GM23338 (cell line): ENCODE measurements around the gene LRP1B.

Source experiments
- EZH2 ChIP-seq: fragments of 200-600 bp; sonication (generic); IDR thresholded peaks from one replicate; pipeline ENCODE4 v1.8.0; 2017; ENCODE audit warnings: antibody characterized with exemption, mild to moderate bottlenecking, low read depth; ENCODE audit not compliant: unreplicated experiment
- POLR2AphosphoS5 ChIP-seq: IDR thresholded peaks from 2 replicates; pipeline ENCODE4 v1.6.1; 2016; ENCODE audit warnings: antibody characterized with exemption, low read depth
- ZNF114 ChIP-seq: fragments of 250-450 bp; sonication (Bioruptor Pico); IDR thresholded peaks from 2 replicates; pipeline ENCODE4 v1.5.0; 2020; ENCODE audit warnings: mild to moderate bottlenecking, moderate library complexity
- ZNF331 ChIP-seq: fragments of 250-450 bp; sonication (Bioruptor Pico); IDR thresholded peaks from 2 replicates; pipeline ENCODE4 v1.5.0; 2020; ENCODE audit warnings: low read depth, mild to moderate bottlenecking, moderate library complexity
- TF ChIP-seq, protein P1 (sequence below), 2 experiments: fragments of 200-600 bp in 1 of 2; sonication (generic) in 1 of 2; conservative IDR thresholded peaks; 2 replicates each; pipeline versions ENCODE4 v1.5.1 to v1.6.1; 2016 to 2017; ENCODE audit warnings: antibody characterized with exemption in 2 of 2, low read depth in 2 of 2, mild to moderate bottlenecking in 2 of 2, moderate library complexity in 1 of 2
- TF ChIP-seq, protein P2 (sequence below): IDR thresholded peaks from one replicate; pipeline ENCODE4 v1.6.1; 2018; ENCODE audit warnings: antibody characterized with exemption; ENCODE audit not compliant: unreplicated experiment
- TF ChIP-seq, protein P3 (sequence below): fragments of 250-450 bp; sonication (Bioruptor Pico); IDR thresholded peaks from 2 replicates; pipeline ENCODE4 v1.5.0; 2020; ENCODE audit warnings: mild to moderate bottlenecking, moderate library complexity

DNA sequence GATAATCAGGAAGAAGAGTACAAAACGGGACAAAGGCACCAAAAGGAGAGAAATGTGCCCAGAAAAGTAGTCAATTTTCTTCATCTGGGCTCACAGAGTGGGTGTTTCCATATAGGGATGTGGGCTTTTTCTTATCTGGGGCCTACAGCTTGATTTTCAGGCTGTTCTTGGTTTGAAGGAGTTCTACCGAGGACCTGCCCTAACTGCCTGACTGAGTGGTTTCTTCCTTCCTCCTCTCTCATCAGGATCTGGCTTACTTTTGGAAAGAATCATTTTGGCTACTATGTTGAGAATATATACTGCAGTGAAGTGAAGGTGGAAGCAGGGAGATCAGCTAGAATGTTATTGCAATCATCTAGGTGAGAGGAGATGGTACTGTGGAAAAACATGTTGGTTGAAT is 316.7 kb downstream of the LRP1B start:
- TF ChIP-seq ZNF331 (no peak), POLR2AphosphoS5 (no peak), EZH2 (no peak), ZNF114 (CRISPR knock-in tag) (no peak)
- TF ChIP-seq, protein P1, sequence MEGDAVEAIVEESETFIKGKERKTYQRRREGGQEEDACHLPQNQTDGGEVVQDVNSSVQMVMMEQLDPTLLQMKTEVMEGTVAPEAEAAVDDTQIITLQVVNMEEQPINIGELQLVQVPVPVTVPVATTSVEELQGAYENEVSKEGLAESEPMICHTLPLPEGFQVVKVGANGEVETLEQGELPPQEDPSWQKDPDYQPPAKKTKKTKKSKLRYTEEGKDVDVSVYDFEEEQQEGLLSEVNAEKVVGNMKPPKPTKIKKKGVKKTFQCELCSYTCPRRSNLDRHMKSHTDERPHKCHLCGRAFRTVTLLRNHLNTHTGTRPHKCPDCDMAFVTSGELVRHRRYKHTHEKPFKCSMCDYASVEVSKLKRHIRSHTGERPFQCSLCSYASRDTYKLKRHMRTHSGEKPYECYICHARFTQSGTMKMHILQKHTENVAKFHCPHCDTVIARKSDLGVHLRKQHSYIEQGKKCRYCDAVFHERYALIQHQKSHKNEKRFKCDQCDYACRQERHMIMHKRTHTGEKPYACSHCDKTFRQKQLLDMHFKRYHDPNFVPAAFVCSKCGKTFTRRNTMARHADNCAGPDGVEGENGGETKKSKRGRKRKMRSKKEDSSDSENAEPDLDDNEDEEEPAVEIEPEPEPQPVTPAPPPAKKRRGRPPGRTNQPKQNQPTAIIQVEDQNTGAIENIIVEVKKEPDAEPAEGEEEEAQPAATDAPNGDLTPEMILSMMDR (conservative IDR thresholded peaks at IDR 0.05; ENCODE audit: low read depth in 2 of 2), result no peak
- TF ChIP-seq, protein P2, sequence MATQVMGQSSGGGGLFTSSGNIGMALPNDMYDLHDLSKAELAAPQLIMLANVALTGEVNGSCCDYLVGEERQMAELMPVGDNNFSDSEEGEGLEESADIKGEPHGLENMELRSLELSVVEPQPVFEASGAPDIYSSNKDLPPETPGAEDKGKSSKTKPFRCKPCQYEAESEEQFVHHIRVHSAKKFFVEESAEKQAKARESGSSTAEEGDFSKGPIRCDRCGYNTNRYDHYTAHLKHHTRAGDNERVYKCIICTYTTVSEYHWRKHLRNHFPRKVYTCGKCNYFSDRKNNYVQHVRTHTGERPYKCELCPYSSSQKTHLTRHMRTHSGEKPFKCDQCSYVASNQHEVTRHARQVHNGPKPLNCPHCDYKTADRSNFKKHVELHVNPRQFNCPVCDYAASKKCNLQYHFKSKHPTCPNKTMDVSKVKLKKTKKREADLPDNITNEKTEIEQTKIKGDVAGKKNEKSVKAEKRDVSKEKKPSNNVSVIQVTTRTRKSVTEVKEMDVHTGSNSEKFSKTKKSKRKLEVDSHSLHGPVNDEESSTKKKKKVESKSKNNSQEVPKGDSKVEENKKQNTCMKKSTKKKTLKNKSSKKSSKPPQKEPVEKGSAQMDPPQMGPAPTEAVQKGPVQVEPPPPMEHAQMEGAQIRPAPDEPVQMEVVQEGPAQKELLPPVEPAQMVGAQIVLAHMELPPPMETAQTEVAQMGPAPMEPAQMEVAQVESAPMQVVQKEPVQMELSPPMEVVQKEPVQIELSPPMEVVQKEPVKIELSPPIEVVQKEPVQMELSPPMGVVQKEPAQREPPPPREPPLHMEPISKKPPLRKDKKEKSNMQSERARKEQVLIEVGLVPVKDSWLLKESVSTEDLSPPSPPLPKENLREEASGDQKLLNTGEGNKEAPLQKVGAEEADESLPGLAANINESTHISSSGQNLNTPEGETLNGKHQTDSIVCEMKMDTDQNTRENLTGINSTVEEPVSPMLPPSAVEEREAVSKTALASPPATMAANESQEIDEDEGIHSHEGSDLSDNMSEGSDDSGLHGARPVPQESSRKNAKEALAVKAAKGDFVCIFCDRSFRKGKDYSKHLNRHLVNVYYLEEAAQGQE, result no peak
- TF ChIP-seq, protein P3, sequence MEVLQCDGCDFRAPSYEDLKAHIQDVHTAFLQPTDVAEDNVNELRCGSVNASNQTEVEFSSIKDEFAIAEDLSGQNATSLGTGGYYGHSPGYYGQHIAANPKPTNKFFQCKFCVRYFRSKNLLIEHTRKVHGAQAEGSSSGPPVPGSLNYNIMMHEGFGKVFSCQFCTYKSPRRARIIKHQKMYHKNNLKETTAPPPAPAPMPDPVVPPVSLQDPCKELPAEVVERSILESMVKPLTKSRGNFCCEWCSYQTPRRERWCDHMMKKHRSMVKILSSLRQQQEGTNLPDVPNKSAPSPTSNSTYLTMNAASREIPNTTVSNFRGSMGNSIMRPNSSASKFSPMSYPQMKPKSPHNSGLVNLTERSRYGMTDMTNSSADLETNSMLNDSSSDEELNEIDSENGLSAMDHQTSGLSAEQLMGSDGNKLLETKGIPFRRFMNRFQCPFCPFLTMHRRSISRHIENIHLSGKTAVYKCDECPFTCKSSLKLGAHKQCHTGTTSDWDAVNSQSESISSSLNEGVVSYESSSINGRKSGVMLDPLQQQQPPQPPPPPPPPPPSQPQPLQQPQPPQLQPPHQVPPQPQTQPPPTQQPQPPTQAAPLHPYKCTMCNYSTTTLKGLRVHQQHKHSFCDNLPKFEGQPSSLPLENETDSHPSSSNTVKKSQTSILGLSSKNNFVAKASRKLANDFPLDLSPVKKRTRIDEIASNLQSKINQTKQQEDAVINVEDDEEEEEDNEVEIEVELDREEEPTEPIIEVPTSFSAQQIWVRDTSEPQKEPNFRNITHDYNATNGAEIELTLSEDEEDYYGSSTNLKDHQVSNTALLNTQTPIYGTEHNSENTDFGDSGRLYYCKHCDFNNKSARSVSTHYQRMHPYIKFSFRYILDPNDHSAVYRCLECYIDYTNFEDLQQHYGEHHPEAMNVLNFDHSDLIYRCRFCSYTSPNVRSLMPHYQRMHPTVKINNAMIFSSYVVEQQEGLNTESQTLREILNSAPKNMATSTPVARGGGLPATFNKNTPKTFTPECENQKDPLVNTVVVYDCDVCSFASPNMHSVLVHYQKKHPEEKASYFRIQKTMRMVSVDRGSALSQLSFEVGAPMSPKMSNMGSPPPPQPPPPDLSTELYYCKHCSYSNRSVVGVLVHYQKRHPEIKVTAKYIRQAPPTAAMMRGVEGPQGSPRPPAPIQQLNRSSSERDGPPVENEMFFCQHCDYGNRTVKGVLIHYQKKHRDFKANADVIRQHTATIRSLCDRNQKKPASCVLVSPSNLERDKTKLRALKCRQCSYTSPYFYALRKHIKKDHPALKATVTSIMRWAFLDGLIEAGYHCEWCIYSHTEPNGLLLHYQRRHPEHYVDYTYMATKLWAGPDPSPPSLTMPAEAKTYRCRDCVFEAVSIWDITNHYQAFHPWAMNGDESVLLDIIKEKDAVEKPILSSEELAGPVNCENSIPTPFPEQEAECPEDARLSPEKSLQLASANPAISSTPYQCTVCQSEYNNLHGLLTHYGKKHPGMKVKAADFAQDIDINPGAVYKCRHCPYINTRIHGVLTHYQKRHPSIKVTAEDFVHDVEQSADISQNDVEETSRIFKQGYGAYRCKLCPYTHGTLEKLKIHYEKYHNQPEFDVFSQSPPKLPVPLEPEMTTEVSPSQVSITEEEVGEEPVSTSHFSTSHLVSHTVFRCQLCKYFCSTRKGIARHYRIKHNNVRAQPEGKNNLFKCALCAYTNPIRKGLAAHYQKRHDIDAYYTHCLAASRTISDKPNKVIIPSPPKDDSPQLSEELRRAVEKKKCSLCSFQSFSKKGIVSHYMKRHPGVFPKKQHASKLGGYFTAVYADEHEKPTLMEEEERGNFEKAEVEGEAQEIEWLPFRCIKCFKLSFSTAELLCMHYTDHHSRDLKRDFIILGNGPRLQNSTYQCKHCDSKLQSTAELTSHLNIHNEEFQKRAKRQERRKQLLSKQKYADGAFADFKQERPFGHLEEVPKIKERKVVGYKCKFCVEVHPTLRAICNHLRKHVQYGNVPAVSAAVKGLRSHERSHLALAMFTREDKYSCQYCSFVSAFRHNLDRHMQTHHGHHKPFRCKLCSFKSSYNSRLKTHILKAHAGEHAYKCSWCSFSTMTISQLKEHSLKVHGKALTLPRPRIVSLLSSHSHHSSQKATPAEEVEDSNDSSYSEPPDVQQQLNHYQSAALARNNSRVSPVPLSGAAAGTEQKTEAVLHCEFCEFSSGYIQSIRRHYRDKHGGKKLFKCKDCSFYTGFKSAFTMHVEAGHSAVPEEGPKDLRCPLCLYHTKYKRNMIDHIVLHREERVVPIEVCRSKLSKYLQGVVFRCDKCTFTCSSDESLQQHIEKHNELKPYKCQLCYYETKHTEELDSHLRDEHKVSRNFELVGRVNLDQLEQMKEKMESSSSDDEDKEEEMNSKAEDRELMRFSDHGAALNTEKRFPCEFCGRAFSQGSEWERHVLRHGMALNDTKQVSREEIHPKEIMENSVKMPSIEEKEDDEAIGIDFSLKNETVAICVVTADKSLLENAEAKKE (CRISPR knock-in tag), result no peak
